Measurements from ENCODE around the gene FARS2.
"Not testable (repeated sequence)": the region's sequence is repeated elsewhere in the genome, so short reads cannot be mapped to it uniquely, and the experiment has no call there.

FARS2 gene

GRCh38 chr6:5667737-5668136 is 406.4 kb downstream of the FARS2 start:
- DNase-seq (ENCODE audit: low read depth) = no peak

- DNase-seq (ENCODE audit: low read depth) = no peak
Measured at GRCh38 chr6:5670381-5670780, 409.1 kb downstream of the FARS2 start.

- no peak for DNase-seq (ENCODE audit: low read depth)
Measured at GRCh38 chr6:5670811-5671561, 409.7 kb downstream of the FARS2 start.

GRCh38 chr6:5671601-5672559 is 410.6 kb downstream of the FARS2 start:
- no peak for DNase-seq (ENCODE audit: low read depth)

GRCh38 chr6:5672581-5673011 is 411.3 kb downstream of the FARS2 start:
- no peak for DNase-seq (ENCODE audit: low read depth)

- DNase-seq (ENCODE audit: low read depth) = no peak
Measured at GRCh38 chr6:5673019-5673790, 411.9 kb downstream of the FARS2 start.

GRCh38 chr6:5674141-5674540 is 412.8 kb downstream of the FARS2 start:
- DNase-seq (ENCODE audit: low read depth) = no peak

- no peak for DNase-seq (ENCODE audit: low read depth)
Measured at GRCh38 chr6:5674721-5675120, 413.4 kb downstream of the FARS2 start.

GRCh38 chr6:5676701-5677100 is 415.4 kb downstream of the FARS2 start:
- no peak for DNase-seq (ENCODE audit: low read depth)

- no peak for DNase-seq (ENCODE audit: low read depth)
Measured at GRCh38 chr6:5677219-5678000, 416.1 kb downstream of the FARS2 start.

GRCh38 chr6:5679270-5679669 is 418.0 kb downstream of the FARS2 start:
- DNase-seq (ENCODE audit: low read depth) = no peak

- no peak for DNase-seq (ENCODE audit: low read depth)
Measured at GRCh38 chr6:5679691-5680090, 418.4 kb downstream of the FARS2 start.

GRCh38 chr6:5680095-5680494 is 418.8 kb downstream of the FARS2 start:
- DNase-seq (ENCODE audit: low read depth) = no peak

- DNase-seq (ENCODE audit: low read depth) = no peak
Measured at GRCh38 chr6:5681480-5681879, 420.2 kb downstream of the FARS2 start.

GRCh38 chr6:5682530-5682929 is 421.2 kb downstream of the FARS2 start:
- DNase-seq (ENCODE audit: low read depth) = no peak

- DNase-seq (ENCODE audit: low read depth) = not testable (repeated sequence)
Measured at GRCh38 chr6:5683747-5684146, 422.4 kb downstream of the FARS2 start.

GRCh38 chr6:5684320-5685053 is 423.2 kb downstream of the FARS2 start:
- DNase-seq (ENCODE audit: low read depth) = no peak

- no peak for DNase-seq (ENCODE audit: low read depth)
Measured at GRCh38 chr6:5693225-5694145, 432.2 kb downstream of the FARS2 start.
